ENCODE results near the gene SMPX.

The SMPX gene

DNA sequence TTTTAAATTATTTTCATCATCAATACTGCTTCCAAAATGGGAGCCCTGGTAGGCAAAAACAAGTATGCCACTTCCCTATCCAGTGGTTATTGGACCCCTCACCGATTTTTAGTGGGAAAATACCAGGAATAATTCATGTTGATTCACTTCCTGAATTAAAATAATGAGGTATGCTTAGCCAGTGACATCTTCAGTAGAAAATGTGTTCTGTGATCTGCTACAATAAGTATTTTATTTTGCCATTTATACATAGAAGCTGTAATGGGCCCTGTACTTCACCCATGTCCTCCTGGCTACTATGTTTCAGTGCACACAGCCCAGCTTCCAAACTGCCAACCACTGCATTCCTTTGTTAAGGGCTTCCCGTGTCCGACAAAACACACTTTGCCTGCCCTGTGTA lies 58.8 kb downstream of the SMPX start:
- no peak overlapping the region for H3K4me3 ChIP-seq (ENCODE audit: control insufficient read depth, low read depth, low read length)
- DNase-seq (ENCODE audit: low read depth) = no peak
- TF ChIP-seq, protein P1, sequence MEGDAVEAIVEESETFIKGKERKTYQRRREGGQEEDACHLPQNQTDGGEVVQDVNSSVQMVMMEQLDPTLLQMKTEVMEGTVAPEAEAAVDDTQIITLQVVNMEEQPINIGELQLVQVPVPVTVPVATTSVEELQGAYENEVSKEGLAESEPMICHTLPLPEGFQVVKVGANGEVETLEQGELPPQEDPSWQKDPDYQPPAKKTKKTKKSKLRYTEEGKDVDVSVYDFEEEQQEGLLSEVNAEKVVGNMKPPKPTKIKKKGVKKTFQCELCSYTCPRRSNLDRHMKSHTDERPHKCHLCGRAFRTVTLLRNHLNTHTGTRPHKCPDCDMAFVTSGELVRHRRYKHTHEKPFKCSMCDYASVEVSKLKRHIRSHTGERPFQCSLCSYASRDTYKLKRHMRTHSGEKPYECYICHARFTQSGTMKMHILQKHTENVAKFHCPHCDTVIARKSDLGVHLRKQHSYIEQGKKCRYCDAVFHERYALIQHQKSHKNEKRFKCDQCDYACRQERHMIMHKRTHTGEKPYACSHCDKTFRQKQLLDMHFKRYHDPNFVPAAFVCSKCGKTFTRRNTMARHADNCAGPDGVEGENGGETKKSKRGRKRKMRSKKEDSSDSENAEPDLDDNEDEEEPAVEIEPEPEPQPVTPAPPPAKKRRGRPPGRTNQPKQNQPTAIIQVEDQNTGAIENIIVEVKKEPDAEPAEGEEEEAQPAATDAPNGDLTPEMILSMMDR (conservative IDR thresholded peaks at IDR 0.05; ENCODE audit: control insufficient read depth, insufficient read depth, low read depth, low read length) = no peak

DNA sequence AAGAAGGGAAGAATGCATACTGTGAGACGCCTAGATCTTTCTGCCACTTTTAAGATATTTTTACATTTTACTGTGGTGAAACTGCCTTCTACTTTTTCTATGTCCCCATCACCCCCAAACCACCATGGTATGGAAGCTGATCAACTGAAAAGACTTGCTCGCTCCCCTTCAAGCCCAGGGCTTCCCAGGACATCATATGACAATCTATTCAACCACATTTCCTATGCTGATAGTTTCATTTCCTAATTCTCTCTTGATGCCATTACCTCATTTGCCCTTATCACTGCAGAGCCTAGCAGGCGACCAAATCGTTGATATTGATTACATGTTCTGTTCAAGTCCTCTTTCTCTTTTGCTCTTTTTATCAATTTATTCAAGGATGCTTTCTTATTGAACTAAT lies 59.6 kb downstream of the SMPX start:
- DNase-seq (ENCODE audit: low read depth) = no peak
- TF ChIP-seq, protein P1 (conservative IDR thresholded peaks at IDR 0.05; ENCODE audit: control insufficient read depth, insufficient read depth, low read depth, low read length) = no peak
- no peak overlapping the region for H3K4me3 ChIP-seq (ENCODE audit: control insufficient read depth, low read depth, low read length)

DNA sequence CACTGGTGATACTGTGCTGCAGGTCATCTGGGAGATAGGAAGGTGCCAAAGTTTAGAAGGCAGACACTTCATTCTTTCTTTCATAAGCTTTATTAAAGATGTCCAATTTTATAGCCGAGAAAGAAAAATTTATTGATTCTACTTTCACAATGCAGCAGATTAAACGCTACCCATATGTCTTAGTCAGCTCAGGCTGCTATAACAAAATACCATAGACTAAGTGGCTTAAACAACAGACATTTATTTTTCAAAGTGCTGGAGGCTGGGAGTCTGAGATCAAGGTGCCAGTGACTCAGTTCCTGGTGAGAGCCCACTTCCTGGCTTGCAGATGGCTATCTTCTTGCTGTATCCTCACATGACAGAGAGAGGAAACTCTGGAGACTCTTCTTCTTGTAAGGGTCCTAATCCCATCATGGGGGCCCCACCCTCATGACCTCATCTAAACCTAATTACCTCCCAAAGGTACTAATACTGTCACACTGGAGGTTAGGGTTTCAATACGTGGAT lies 66.4 kb downstream of the SMPX start:
- H3K4me3 ChIP-seq (ENCODE audit: control insufficient read depth, low read depth, low read length) = no peak overlapping the region
- TF ChIP-seq, protein P1 (conservative IDR thresholded peaks at IDR 0.05; ENCODE audit: control insufficient read depth, insufficient read depth, low read depth, low read length) = no peak
- peak; percentile 2 for DNase-seq (ENCODE audit: low read depth)

DNA sequence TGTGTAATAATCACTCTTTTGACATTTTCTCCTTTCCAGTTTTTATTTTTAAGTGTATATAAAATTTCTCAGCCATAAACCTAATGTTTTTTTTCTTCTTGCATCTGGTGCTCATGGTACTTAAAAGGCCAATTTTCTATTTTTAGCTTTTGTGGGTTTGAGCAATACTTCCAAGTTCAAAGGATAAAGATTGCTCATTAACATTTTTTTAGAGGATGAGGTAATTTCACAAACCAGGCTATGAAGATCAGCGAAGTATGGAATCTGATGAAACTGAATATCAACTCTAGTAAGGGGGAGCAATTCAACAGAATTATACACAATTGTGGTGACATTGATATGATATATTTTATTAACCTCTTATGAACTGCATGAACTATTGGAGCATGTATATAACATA lies 74.0 kb downstream of the SMPX start:
- TF ChIP-seq, protein P1 (conservative IDR thresholded peaks at IDR 0.05; ENCODE audit: control insufficient read depth, insufficient read depth, low read depth, low read length) = no peak
- H3K4me3 ChIP-seq (ENCODE audit: control insufficient read depth, low read depth, low read length) = no peak overlapping the region
- DNase-seq (ENCODE audit: low read depth) = peak; percentile 67

DNA sequence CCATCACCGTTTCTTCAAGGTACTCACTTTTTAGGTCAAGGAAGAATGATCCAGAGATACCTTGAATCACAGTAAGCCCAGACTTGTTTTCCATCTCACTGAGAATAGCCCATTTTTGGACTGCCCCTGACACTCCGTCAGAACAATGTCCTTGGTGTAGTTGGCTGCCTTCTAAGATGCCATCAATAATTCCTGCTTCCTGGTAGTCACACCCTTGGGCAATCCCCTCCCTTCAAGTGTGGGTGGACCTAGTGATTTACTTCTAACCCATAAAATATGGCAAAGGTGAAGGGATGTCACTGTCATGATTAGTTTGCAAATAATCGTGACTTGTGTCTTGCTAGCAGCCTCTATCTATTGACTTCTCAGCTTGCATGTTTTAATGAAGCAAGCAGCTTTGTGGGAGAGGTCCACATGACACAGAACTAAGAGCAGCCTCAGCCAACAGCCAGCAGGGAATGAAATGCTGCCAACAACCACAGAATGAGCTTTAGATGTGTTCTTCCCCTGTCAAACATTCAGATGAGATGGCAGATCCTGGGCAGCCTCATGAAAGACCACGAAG lies 79.8 kb downstream of the SMPX start:
- TF ChIP-seq, protein P1 (conservative IDR thresholded peaks at IDR 0.05; ENCODE audit: control insufficient read depth, insufficient read depth, low read depth, low read length) = no peak
- peak; percentile 2 for DNase-seq (ENCODE audit: low read depth)
- no peak overlapping the region for H3K4me3 ChIP-seq (ENCODE audit: control insufficient read depth, low read depth, low read length)

DNA sequence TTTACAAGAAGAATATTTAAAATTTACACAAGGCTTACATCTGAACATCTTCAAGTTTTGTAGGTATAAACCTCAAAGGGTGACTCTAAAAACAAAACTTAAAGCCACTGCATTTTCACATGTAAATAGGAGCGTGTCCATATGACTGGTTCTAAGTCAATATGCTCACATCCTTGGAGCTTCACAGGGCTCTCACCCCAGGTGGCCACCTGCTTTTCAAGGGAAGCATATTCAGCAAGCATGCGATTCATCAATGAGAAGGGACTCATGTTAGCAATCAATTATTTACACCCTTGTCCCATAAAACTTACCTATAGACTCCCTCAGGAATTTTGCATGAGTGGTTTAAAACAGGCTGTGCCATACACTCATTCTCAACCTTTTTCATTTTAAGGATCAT lies 82.0 kb downstream of the SMPX start:
- TF ChIP-seq, protein P1 (conservative IDR thresholded peaks at IDR 0.05; ENCODE audit: control insufficient read depth, insufficient read depth, low read depth, low read length) = no peak
- H3K4me3 ChIP-seq (ENCODE audit: control insufficient read depth, low read depth, low read length) = no peak overlapping the region
- DNase-seq (ENCODE audit: low read depth) = no peak

Measured in fibroblast of mammary gland (primary cell).